H1 (cell line): Measurements from ENCODE around the gene PRKN. TPM values are rescaled to one million over a fixed set of nuclear protein-coding genes. Genes with fewer than 3 reads are reported as not detected.

ENCODE experiments used
- CTCF ChIA-PET: fragments of 300-600 bp; sonication (Branson Sonifier 250); formaldehyde crosslinking; loops from one replicate; lab custom pipeline; 2021; ENCODE audit not compliant: partially characterized antibody; lab: Charles Lee
- POLR2A ChIA-PET: fragments of 300-600 bp; sonication (Branson Sonifier 250); formaldehyde crosslinking; loops from one replicate; lab custom pipeline; 2021; ENCODE audit warnings: inconsistent platforms; ENCODE audit not compliant: partially characterized antibody; lab: Charles Lee
- DNase-seq, 2 experiments: peaks; one replicate each; pipeline versions ENCODE4 v3.0.0 to v3.0.0-alpha.2; 2010 to 2022; ENCODE audit warnings: low spot score in 2 of 2, low read depth in 1 of 2, mixed read lengths in 1 of 2
- FAIRE-seq: peaks from 2 replicates; lab custom pipeline; 2011; peaks lifted over from hg19 to GRCh38; lab: Jason Lieb, UNC
- H2AFZ ChIP-seq: 2 replicates; pipeline ENCODE4 v1.8.1; 2012; ENCODE audit warnings: low read length, inconsistent platforms
- H2AK5ac ChIP-seq: 2 replicates; pipeline ENCODE4 v1.6.1; 2013; ENCODE audit warnings: low read depth, low read length
- H2BK120ac ChIP-seq: replicated peaks from 2 replicates; pipeline ENCODE3; 2013; ENCODE audit warnings: low read depth, low read length, inconsistent platforms
- H2BK12ac ChIP-seq: 2 replicates; pipeline ENCODE4 v1.6.1; 2013; ENCODE audit warnings: low read depth, low read length
- H2BK15ac ChIP-seq: 2 replicates; pipeline ENCODE4 v1.6.1; 2013; ENCODE audit warnings: low read length
- H2BK20ac ChIP-seq: 2 replicates; pipeline ENCODE4 v1.6.1; 2013; ENCODE audit warnings: low read length
- H2BK5ac ChIP-seq: 2 replicates; pipeline ENCODE4 v1.6.1; 2013; ENCODE audit warnings: low read depth, low read length
- H3K14ac ChIP-seq: 2 replicates; pipeline ENCODE4 v1.6.1; 2013; ENCODE audit warnings: inconsistent platforms; ENCODE audit not compliant: insufficient read length
- H3K18ac ChIP-seq: 2 replicates; pipeline ENCODE4 v1.6.1; 2013; ENCODE audit warnings: low read length; ENCODE audit errors: extremely low read depth
- H3K23ac ChIP-seq: 2 replicates; pipeline ENCODE4 v1.6.1; 2013; ENCODE audit warnings: inconsistent platforms; ENCODE audit not compliant: insufficient read length
- H3K23me2 ChIP-seq: 2 replicates; pipeline ENCODE4 v1.6.1; 2013; ENCODE audit warnings: low read depth, low read length
- H3K27ac ChIP-seq: 2 replicates; pipeline ENCODE4 v1.6.1; 2011; ENCODE audit warnings: low read depth, low read length, inconsistent platforms
- H3K27me3 ChIP-seq, 4 experiments: replicated peaks in 1 of 4; 1 replicate in 1 of 4; 2 replicates in 3 of 4; pipeline versions ENCODE4 v1.6.1 to v1.8.1; 2011 to 2013; ENCODE audit warnings: low read length in 3 of 4, mild to moderate bottlenecking in 3 of 4, inconsistent platforms in 2 of 4, mixed read lengths in 2 of 4, moderate library complexity in 1 of 4; ENCODE audit not compliant: control insufficient read depth in 3 of 4, insufficient read depth in 3 of 4; ENCODE audit errors: extremely low read depth in 1 of 4
- H3K36me3 ChIP-seq, 4 experiments: 2 replicates each; pipeline versions ENCODE4 v1.6.1 to v1.8.1; 2011 to 2013; ENCODE audit warnings: mild to moderate bottlenecking in 4 of 4, low read length in 3 of 4, moderate library complexity in 2 of 4, control low read depth in 1 of 4, inconsistent platforms in 1 of 4; ENCODE audit not compliant: insufficient read depth in 4 of 4, control insufficient read depth in 2 of 4
- H3K4ac ChIP-seq: replicated peaks from 2 replicates; pipeline ENCODE3; 2013; ENCODE audit warnings: low read length, low read depth, mixed read lengths, inconsistent platforms; ENCODE audit not compliant: insufficient read length
- H3K4me1 ChIP-seq, 4 experiments: replicated peaks in 1 of 4; 1 replicate in 1 of 4; 2 replicates in 3 of 4; pipeline versions ENCODE4 v1.6.1 to v1.8.1; 2011 to 2013; ENCODE audit warnings: low read length in 3 of 4, inconsistent platforms in 2 of 4, mixed read lengths in 1 of 4; ENCODE audit not compliant: insufficient read depth in 4 of 4, control insufficient read depth in 3 of 4
- H3K4me2 ChIP-seq, 2 experiments: 2 replicates each; pipeline versions ENCODE4 v1.6.1 to v1.8.1; 2011 to 2013; ENCODE audit warnings: low read depth in 2 of 2, low read length in 2 of 2, control low read depth in 1 of 2, inconsistent platforms in 1 of 2, mild to moderate bottlenecking in 1 of 2; ENCODE audit not compliant: insufficient read depth in 1 of 2
- H3K4me3 ChIP-seq, 4 experiments: fragments of 200-600, 300-600 bp in 1 of 4; sonication (generic), shearing (Covaris generic), sonication (Bioruptor Twin) in 1 of 4; 2 replicates each; pipeline versions ENCODE4 v1.5.1 to v1.8.1; 2011 to 2016; ENCODE audit warnings: low read length in 4 of 4, low read depth in 3 of 4, control low read depth in 2 of 4, inconsistent platforms in 2 of 4, mild to moderate bottlenecking in 2 of 4, mixed read lengths in 1 of 4, moderate library complexity in 1 of 4; ENCODE audit not compliant: insufficient read depth in 2 of 4; ENCODE audit errors: extremely low read depth in 1 of 4
- H3K56ac ChIP-seq: replicated peaks from 2 replicates; pipeline ENCODE3; 2013; ENCODE audit warnings: low read depth, mild to moderate bottlenecking, mixed read lengths, low read length, inconsistent platforms; ENCODE audit not compliant: insufficient read length
- H3K79me1 ChIP-seq: 2 replicates; pipeline ENCODE4 v1.6.1; 2013; ENCODE audit warnings: low read depth, low read length, control low read depth
- H3K79me2 ChIP-seq, 2 experiments: 2 replicates each; pipeline versions ENCODE4 v1.6.1 to v1.8.1; 2012 to 2013; ENCODE audit warnings: low read length in 2 of 2, mild to moderate bottlenecking in 2 of 2, inconsistent platforms in 1 of 2; ENCODE audit not compliant: insufficient read depth in 2 of 2, control insufficient read depth in 1 of 2
- H3K9ac ChIP-seq, 4 experiments: replicated peaks in 1 of 4; 1 replicate in 1 of 4; 2 replicates in 3 of 4; pipeline versions ENCODE4 v1.6.1 to v1.8.1; 2011 to 2013; ENCODE audit warnings: low read depth in 3 of 4, low read length in 3 of 4, control low read depth in 2 of 4, mild to moderate bottlenecking in 2 of 4, moderate library complexity in 2 of 4, inconsistent platforms in 1 of 4; ENCODE audit errors: extremely low read depth in 1 of 4
- H3K9me3 ChIP-seq, 2 experiments: 2 replicates each; pipeline versions ENCODE4 v1.6.1 to v1.8.1; 2012 to 2013; ENCODE audit warnings: mild to moderate bottlenecking in 2 of 2, moderate library complexity in 2 of 2, control low read depth in 1 of 2, inconsistent platforms in 1 of 2, low read depth in 1 of 2, low read length in 1 of 2, mixed read lengths in 1 of 2; ENCODE audit not compliant: insufficient read depth in 2 of 2
- H4K20me1 ChIP-seq, 2 experiments: replicated peaks in 1 of 2; 2 replicates each; pipeline versions ENCODE3 to v1.8.1; 2011 to 2013; ENCODE audit warnings: inconsistent platforms in 2 of 2, low read length in 2 of 2, mild to moderate bottlenecking in 1 of 2; ENCODE audit not compliant: insufficient read depth in 2 of 2, control insufficient read depth in 1 of 2
- H4K5ac ChIP-seq: 2 replicates; pipeline ENCODE4 v1.6.1; 2013; ENCODE audit warnings: low read length, low read depth, mixed read lengths, inconsistent platforms; ENCODE audit not compliant: insufficient read length
- H4K8ac ChIP-seq: 2 replicates; pipeline ENCODE4 v1.8.0; 2013; ENCODE audit warnings: mild to moderate bottlenecking, moderate library complexity, low read length, inconsistent platforms; ENCODE audit not compliant: insufficient read depth; ENCODE audit errors: extremely low read depth
- H4K91ac ChIP-seq: replicated peaks from 2 replicates; pipeline ENCODE3; 2013; ENCODE audit warnings: low read length, mixed read lengths, inconsistent platforms; ENCODE audit not compliant: insufficient read length
- ASH2L ChIP-seq: fragments of 200-600, 300-600 bp; sonication (generic); IDR thresholded peaks from one replicate; pipeline ENCODE4 v1.7.1; 2017; ENCODE audit warnings: low read length
- CHD1 ChIP-seq: IDR thresholded peaks from 2 replicates; pipeline ENCODE4 v1.6.1; 2012; ENCODE audit warnings: low read depth, low read length, improper control_type of control experiment
- RAD21 ChIP-seq, 2 experiments: IDR thresholded peaks in 1 of 2; conservative IDR thresholded peaks in 1 of 2; 2 replicates each; pipeline ENCODE4 v1.6.1; 2011; ENCODE audit warnings: low read depth in 2 of 2, low read length in 2 of 2, improper control_type of control experiment in 1 of 2, inconsistent platforms in 1 of 2, mild to moderate bottlenecking in 1 of 2, moderate library complexity in 1 of 2
- WGBS, 2 experiments: shearing (Covaris generic) in 1 of 2; methylation state at CpG; one replicate each; pipeline versions ENCODE4 v1.1.6 to v1.1.7; 2013 to 2015; ENCODE audit warnings: low lambda C conversion rate in 2 of 2, mixed read lengths in 2 of 2, inconsistent platforms in 1 of 2, low coverage in 1 of 2, missing lambda C conversion rate in 1 of 2; ENCODE audit not compliant: insufficient replicate concordance in 2 of 2, insufficient coverage in 1 of 2, insufficient read length in 1 of 2; ENCODE audit errors: extremely low coverage in 1 of 2, missing lambda C conversion rate in 1 of 2; 5-methylcytosine and 5-hydroxymethylcytosine counted together
- polyA plus RNA-seq, 7 experiments: library from polyadenylated mRNA; depleted of rRNA in 3 of 7; stranded (reverse) in 5 of 7; unstranded in 2 of 7; fragments of >200 nt in 5 of 7; fragments of 200-250 nt in 2 of 7; gene quantifications; 1 replicate in 5 of 7; 2 replicates in 1 of 7; 4 replicates in 1 of 7; pipeline versions ENCODE4 v1.2.1 to v1.2.3, GENCODE V29; 2011 to 2013; ENCODE audit warnings: missing spikeins in 2 of 7, mixed read lengths in 2 of 7
- total RNA-seq: library from RNA; stranded (reverse); fragmentation: NEBNext Ultra II Directional; extraction: Animal tissue kit (Norgen Biotek cat#: 25700); gene quantifications from 2 replicates; pipeline ENCODE4 v1.2.1, GENCODE V29; 2021
- TF ChIP-seq, protein P1 (sequence below), 3 experiments: IDR thresholded peaks; 1 replicate in 2 of 3; 2 replicates in 1 of 3; pipeline versions ENCODE4 v1.5.1 to v1.6.1; 2011; ENCODE audit warnings: low read length in 3 of 3, mild to moderate bottlenecking in 3 of 3, inconsistent platforms in 2 of 3, low read depth in 1 of 3, moderate library complexity in 1 of 3; ENCODE audit not compliant: insufficient read depth in 1 of 3; ENCODE audit errors: control extremely low read depth in 1 of 3
- TF ChIP-seq, protein P2 (sequence below): IDR thresholded peaks from 2 replicates; pipeline ENCODE4 v1.6.1; 2012; ENCODE audit warnings: inconsistent platforms

PRKN gene
- total and polyA plus RNA-seq, 2 of the 8 experiments (the other 6 are each of a cell fraction or from before 2014, with no cell fraction given), result 0.13 to 0.29 TPM

DNA sequence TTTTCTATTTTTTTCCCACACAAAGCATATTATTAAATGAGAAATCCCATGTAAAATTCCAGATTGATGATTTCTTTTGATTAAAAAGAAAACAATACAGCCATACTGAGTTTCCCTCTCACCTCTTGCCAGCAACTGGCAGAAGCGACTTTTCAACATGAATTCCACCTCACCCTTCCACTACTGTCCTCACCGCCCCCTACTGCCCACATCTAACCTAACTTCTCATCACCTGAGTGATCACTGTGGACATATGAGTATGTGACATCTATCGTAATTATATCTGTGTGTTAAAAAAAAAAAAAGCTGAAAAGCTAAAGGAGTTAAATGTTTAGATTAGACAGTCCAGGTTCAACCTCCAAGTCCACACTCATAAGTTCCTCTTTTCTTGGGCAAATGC, 528.6 kb downstream of the PRKN start:
- no peak overlapping the region for H2AK5ac ChIP-seq
- no peaks in the 10 kb centered on the region for H3K79me1 ChIP-seq
- no peak overlapping the region for H3K14ac ChIP-seq
- H4K5ac ChIP-seq, result no peak overlapping the region
- no peaks in the 10 kb centered on the region for H3K79me2 ChIP-seq
- H3K23ac ChIP-seq, result no peak overlapping the region
- H4K8ac ChIP-seq, result no peak overlapping the region
- no peak overlapping the region for H3K4me2 ChIP-seq
- no peak overlapping the region for H3K56ac ChIP-seq
- WGBS, 2 experiments, result 87% methylated on average over 3 of the region's 3 CpGs; no CpG with 5 or more reads in 1 of the 2 experiments
- H2BK20ac ChIP-seq, result no peak overlapping the region
- H3K4ac ChIP-seq, result no peak overlapping the region
- H3K9ac ChIP-seq, result no peak overlapping the region
- no peak overlapping the region for H3K27ac ChIP-seq
- H3K4me1 ChIP-seq, result no peaks in the 10 kb centered on the region
- ChIA-PET POLR2A (no interaction called here), CTCF (interaction anchor here (0.6 to 1.8 kb wide), 9 partner anchors 11 to 244 kb away, joined by 3 to 8 read pairs (median 3); no protein-coding TSS in a partner anchor)
- H2BK15ac ChIP-seq, result no peak overlapping the region
- DNase-seq (no peak), FAIRE-seq (no peak)
- no peak overlapping the region for H2AFZ ChIP-seq
- no peaks in the 10 kb centered on the region for H4K20me1 ChIP-seq
- no peaks in the 10 kb centered on the region for H3K9me3 ChIP-seq
- H2BK5ac ChIP-seq, result no peak overlapping the region
- no peak overlapping the region for H3K4me3 ChIP-seq
- no peaks in the 10 kb centered on the region for H3K27me3 ChIP-seq
- H2BK12ac ChIP-seq, result no peak overlapping the region
- no peak overlapping the region for H2BK120ac ChIP-seq
- H4K91ac ChIP-seq, result no peak overlapping the region
- TF ChIP-seq, protein P1, sequence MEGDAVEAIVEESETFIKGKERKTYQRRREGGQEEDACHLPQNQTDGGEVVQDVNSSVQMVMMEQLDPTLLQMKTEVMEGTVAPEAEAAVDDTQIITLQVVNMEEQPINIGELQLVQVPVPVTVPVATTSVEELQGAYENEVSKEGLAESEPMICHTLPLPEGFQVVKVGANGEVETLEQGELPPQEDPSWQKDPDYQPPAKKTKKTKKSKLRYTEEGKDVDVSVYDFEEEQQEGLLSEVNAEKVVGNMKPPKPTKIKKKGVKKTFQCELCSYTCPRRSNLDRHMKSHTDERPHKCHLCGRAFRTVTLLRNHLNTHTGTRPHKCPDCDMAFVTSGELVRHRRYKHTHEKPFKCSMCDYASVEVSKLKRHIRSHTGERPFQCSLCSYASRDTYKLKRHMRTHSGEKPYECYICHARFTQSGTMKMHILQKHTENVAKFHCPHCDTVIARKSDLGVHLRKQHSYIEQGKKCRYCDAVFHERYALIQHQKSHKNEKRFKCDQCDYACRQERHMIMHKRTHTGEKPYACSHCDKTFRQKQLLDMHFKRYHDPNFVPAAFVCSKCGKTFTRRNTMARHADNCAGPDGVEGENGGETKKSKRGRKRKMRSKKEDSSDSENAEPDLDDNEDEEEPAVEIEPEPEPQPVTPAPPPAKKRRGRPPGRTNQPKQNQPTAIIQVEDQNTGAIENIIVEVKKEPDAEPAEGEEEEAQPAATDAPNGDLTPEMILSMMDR (IDR thresholded peaks at IDR 0.05; ENCODE audit: control extremely low read depth in 1 of 3, insufficient read depth in 1 of 3, low read depth in 1 of 3, low read length in 3 of 3), result peak; percentile 28 to 46 (median 46)
- TF ChIP-seq CHD1 (no peak), RAD21 (IDR thresholded peaks at IDR 0.05 in 1 of 2, conservative IDR thresholded peaks at IDR 0.05 in 1 of 2; ENCODE audit: low read depth in 2 of 2, low read length in 2 of 2) (peak; percentile 48 to 56), ASH2L (no peak)
- TF ChIP-seq, protein P2, sequence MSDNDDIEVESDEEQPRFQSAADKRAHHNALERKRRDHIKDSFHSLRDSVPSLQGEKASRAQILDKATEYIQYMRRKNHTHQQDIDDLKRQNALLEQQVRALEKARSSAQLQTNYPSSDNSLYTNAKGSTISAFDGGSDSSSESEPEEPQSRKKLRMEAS, result no peak
- H3K18ac ChIP-seq, result no peak overlapping the region
- no peaks in the 10 kb centered on the region for H3K36me3 ChIP-seq
- H3K23me2 ChIP-seq, result no peaks in the 10 kb centered on the region
